Testis (tissue), 2 donors: ENCODE data around the gene SHISAL2B.

ENCODE experiments used
- POLR2A ChIP-seq: fragments of 450-650 bp; IDR thresholded peaks from one replicate; pipeline ENCODE4 v1.6.1; 2017; ENCODE audit warnings: antibody characterized with exemption, mild to moderate bottlenecking, moderate library complexity
- TF ChIP-seq, protein P1 (sequence below), 3 experiments: fragments of 450-650 bp in 2 of 3; fragments of 200-600 bp in 1 of 3; sonication (generic) in 1 of 3; IDR thresholded peaks; one replicate each; pipeline ENCODE4 v1.5.1; 2016 to 2019; ENCODE audit warnings: antibody characterized with exemption in 3 of 3, mild to moderate bottlenecking in 2 of 3, moderate library complexity in 1 of 3

DNA sequence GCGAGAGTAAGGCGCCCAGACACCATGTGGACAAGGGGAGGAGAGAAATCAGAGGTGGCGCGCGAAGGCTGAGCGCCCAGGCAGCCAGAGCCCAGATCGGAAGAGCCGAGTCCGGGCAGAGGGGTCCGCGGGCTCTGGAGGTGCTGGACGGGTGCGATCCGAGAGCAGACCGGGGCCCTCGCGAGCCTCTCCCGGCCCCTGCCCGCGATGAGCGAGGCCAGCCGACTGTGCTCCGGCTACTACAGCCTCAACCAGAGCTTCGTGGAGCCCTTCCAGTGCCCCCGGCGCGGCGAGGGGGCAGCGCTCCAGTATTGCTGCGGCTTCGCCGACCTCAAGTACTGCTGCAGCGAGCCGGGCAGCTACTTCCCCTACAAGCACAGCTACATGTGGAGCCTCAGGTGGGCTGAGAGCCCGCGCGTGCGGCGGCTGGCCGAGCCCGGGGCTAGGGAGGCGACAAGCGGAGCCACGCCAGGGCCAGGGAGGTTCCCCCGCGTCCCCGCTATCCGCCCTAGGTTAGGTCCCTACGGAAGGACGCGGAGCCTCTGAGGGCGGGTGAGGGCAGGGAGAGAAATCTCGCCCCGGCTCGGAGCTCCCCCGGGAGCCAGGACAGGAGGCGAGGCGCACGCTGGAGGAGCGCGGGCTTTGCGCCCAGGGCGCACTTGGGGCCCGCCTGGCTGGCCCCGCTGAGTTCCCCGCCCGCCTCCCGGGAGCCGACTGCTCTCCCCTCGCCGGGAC lies at the start of gene SHISAL2B:
- no peak for TF ChIP-seq POLR2A
- TF ChIP-seq, protein P1, sequence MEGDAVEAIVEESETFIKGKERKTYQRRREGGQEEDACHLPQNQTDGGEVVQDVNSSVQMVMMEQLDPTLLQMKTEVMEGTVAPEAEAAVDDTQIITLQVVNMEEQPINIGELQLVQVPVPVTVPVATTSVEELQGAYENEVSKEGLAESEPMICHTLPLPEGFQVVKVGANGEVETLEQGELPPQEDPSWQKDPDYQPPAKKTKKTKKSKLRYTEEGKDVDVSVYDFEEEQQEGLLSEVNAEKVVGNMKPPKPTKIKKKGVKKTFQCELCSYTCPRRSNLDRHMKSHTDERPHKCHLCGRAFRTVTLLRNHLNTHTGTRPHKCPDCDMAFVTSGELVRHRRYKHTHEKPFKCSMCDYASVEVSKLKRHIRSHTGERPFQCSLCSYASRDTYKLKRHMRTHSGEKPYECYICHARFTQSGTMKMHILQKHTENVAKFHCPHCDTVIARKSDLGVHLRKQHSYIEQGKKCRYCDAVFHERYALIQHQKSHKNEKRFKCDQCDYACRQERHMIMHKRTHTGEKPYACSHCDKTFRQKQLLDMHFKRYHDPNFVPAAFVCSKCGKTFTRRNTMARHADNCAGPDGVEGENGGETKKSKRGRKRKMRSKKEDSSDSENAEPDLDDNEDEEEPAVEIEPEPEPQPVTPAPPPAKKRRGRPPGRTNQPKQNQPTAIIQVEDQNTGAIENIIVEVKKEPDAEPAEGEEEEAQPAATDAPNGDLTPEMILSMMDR (IDR thresholded peaks at IDR 0.05), result no peak
